Prostate gland (tissue), 2 donors: ENCODE measurements around the gene OSMR.

Source experiments
- CTCF ChIP-seq, 4 experiments: fragments of 200-600 bp in 2 of 4; fragments of 450-650 bp in 2 of 4; sonication (generic) in 2 of 4; IDR thresholded peaks; 1 replicate in 3 of 4; 2 replicates in 1 of 4; pipeline ENCODE4 v1.5.1; 2016 to 2019; ENCODE audit warnings: antibody characterized with exemption in 4 of 4, mild to moderate bottlenecking in 2 of 4, moderate library complexity in 2 of 4
- POLR2A ChIP-seq: fragments of 450-650 bp; IDR thresholded peaks from one replicate; pipeline ENCODE4 v1.6.1; 2016; ENCODE audit warnings: antibody characterized with exemption, mild to moderate bottlenecking

DNA sequence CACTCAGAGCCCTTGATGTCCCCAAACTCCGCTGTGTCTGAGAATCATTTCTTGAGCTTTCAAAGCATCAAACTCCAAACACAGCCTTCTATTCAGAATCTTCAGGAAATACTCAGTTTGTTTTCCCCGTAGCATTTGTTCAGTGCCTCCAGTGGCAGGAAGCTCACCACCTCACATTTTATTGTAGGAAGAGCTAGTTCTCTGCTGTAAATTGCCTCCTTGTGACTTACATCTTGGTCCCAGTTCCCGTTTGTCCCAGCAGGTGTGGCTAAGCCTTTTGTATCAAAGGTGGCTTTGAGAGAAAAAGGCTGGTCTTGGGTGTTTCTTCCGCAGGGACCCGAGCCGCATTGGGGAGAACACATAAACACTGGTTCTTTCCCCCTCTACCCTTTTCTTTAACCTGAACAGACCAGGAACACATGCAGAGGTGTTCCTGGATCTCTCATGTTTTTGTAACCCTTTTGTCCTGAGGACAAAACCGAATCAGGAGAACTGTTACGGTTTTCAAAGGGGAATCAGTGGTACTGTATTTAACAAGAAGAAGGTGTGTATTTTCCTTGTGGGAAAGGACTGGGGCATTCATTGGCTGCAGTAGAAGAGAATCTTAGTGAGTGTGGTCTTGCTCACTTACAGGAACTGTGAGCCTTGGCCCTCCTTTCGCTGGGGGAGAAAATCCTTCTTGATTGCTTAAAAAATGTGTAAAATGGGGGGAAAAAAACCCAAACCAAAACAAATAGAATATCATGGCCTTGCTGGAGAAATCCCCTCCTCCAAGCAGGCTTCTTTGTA, 1.9 kb downstream of the OSMR start:
- TF ChIP-seq CTCF (IDR thresholded peaks at IDR 0.05), result no peak
- no peak for TF ChIP-seq POLR2A
